ENCODE data around the gene TYROBP.
"Not testable (repeated sequence)": the region's sequence is repeated elsewhere in the genome, so short reads cannot be mapped to it uniquely, and the experiment has no call there.

The TYROBP gene

DNA sequence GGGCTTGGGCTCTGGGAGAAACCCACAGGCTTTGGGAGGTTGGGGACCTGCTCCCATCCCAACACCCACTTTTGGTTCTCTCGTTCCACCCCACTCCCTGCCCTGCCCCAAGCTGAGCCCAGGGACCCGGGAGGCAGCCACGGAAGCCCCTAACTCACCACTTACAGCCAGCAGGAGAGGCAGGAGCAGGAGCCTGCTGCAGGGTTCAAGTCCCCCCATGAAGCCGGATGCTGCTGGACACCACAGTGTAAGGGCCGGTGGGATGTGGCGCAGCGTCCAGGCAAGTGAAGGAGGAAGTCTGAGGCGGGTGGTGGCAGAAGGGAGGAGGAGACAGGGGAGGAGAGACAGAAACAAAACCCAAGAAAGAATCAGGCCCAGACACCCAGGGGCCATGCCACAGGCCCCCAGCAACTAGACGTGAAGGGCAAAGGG, at the start of gene TYROBP:
Gene TYROBP, minus strand, starts transcription at position 286 of the 432 bp plus-strand sequence. Its CDS starts 67 bp downstream, at position 219.
- H3K9ac ChIP-seq (ENCODE audit: low read length): peak within 1 kb of the TSS; percentile 25
- H3K4me3 ChIP-seq (ENCODE audit: low read length): no peak within 1 kb of the TSS
- no peaks in the 10 kb centered on the region for H3K36me3 ChIP-seq (ENCODE audit: control insufficient read depth, insufficient read depth, low read length, severe bottlenecking)
- H3K4me1 ChIP-seq (ENCODE audit: control insufficient read depth, insufficient read depth, low read length): peaks cover 15% of the 10 kb centered on the region
- no peak for DNase-seq (ENCODE audit: low read depth)
- no peaks in the 10 kb centered on the region for H3K27me3 ChIP-seq (replicated peaks; ENCODE audit: control insufficient read depth, insufficient read depth, low read length)
- H3K9me3 ChIP-seq (ENCODE audit: control insufficient read depth, low read length): no peaks in the 10 kb centered on the region

- peaks cover 44% of the 10 kb centered on the region for H3K27me3 ChIP-seq (replicated peaks; ENCODE audit: control insufficient read depth, insufficient read depth, low read length)
- H3K4me1 ChIP-seq (ENCODE audit: control insufficient read depth, insufficient read depth, low read length); DNase-seq (ENCODE audit: low read depth); H3K9ac ChIP-seq (ENCODE audit: low read length); H3K9me3 ChIP-seq (ENCODE audit: control insufficient read depth, low read length); H3K4me3 ChIP-seq (ENCODE audit: low read length); H3K36me3 ChIP-seq (ENCODE audit: control insufficient read depth, insufficient read depth, low read length, severe bottlenecking): not testable (repeated sequence)
These were observed 49.3 kb upstream of the TYROBP start for GRCh38 chr19:35957411-35957810.

GRCh38 chr19:35955881-35956634, 48.0 kb upstream of the TYROBP start:
- H3K36me3 ChIP-seq (ENCODE audit: control insufficient read depth, insufficient read depth, low read length, severe bottlenecking): no peaks in the 10 kb centered on the region
- peaks cover 5% of the 10 kb centered on the region for H3K4me1 ChIP-seq (ENCODE audit: control insufficient read depth, insufficient read depth, low read length)
- H3K4me3 ChIP-seq (ENCODE audit: low read length): no peak overlapping the region
- DNase-seq (ENCODE audit: low read depth): no peak
- no peak overlapping the region for H3K9ac ChIP-seq (ENCODE audit: low read length)
- H3K9me3 ChIP-seq (ENCODE audit: control insufficient read depth, low read length): no peaks in the 10 kb centered on the region
- H3K27me3 ChIP-seq (replicated peaks; ENCODE audit: control insufficient read depth, insufficient read depth, low read length): peaks cover 44% of the 10 kb centered on the region

- no peaks in the 10 kb centered on the region for H3K36me3 ChIP-seq (ENCODE audit: control insufficient read depth, insufficient read depth, low read length, severe bottlenecking)
- H3K4me3 ChIP-seq (ENCODE audit: low read length): no peak overlapping the region
- H3K4me1 ChIP-seq (ENCODE audit: control insufficient read depth, insufficient read depth, low read length): no peaks in the 10 kb centered on the region
- H3K9ac ChIP-seq (ENCODE audit: low read length): no peak overlapping the region
- peaks cover 8% of the 10 kb centered on the region for H3K27me3 ChIP-seq (replicated peaks; ENCODE audit: control insufficient read depth, insufficient read depth, low read length)
- H3K9me3 ChIP-seq (ENCODE audit: control insufficient read depth, low read length): no peaks in the 10 kb centered on the region
- DNase-seq (ENCODE audit: low read depth): no peak
These were observed 41.0 kb upstream of the TYROBP start for GRCh38 chr19:35949131-35949530.

DNA sequence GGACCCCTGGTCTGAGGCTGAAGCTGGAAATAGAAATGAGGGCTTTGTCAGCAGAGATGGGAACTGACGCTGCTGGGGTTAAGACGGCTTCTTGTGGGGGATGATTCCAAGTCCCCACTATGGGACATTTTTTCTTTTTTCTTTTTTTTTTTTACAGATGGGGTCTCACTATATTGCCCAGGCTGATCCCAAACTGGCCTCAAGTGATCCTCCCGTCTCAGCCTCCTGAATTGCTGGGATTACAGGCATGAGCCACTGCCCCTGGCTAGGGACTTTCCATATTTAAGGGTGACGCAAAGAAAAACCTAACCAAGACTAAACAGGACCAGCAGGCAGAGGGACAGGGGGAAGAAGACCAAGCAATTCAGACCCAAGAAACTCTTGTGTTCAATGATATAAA, 38.1 kb upstream of the TYROBP start:
- Histone ChIP-seq H3K4me3 (ENCODE audit: low read length) (no peak overlapping the region), H3K4me1 (ENCODE audit: control insufficient read depth, insufficient read depth, low read length) (no peaks in the 10 kb centered on the region), H3K27me3 (replicated peaks; ENCODE audit: control insufficient read depth, insufficient read depth, low read length) (peaks cover 5% of the 10 kb centered on the region), H3K9ac (ENCODE audit: low read length) (no peak overlapping the region), H3K9me3 (ENCODE audit: control insufficient read depth, low read length) (no peaks in the 10 kb centered on the region), H3K36me3 (ENCODE audit: control insufficient read depth, insufficient read depth, low read length, severe bottlenecking) (no peaks in the 10 kb centered on the region)
- DNase-seq (ENCODE audit: low read depth): no peak

DNA sequence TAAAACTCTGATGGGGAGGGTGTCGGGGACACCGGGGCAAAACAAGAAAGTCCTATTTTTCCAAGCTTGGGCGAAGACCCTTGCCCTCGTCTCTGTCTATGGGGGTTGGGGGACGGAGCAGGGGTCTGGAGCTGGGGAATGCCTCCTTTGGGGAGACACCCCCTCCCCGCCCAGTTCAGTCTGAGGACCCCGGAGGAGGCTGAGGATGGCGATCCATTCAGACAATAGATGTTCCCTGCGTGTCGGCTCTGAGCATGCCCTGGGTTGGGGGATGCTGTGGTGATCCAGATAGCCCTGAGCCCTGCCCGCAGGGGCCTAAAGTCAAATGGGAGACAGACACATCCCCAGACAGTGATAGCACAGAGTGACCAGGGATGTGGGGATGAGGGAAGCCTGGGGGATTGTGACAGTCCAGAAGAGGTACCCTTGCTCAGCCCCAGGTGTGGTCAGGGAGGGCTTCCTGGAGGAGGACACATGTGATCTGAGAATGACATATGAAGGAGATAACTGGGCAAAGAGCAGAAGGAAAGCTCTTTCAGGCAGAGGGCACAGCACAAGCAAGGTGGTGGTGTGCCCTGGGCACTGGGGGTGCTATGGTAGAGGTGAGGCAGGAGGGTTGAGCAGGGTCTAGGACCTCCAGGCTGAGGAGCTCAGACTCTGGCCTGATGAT, 37.2 kb upstream of the TYROBP start:
- Histone ChIP-seq H3K9ac (ENCODE audit: low read length) (no peak overlapping the region), H3K36me3 (ENCODE audit: control insufficient read depth, insufficient read depth, low read length, severe bottlenecking) (no peaks in the 10 kb centered on the region), H3K27me3 (replicated peaks; ENCODE audit: control insufficient read depth, insufficient read depth, low read length) (no peaks in the 10 kb centered on the region), H3K9me3 (ENCODE audit: control insufficient read depth, low read length) (no peaks in the 10 kb centered on the region), H3K4me1 (ENCODE audit: control insufficient read depth, insufficient read depth, low read length) (no peaks in the 10 kb centered on the region), H3K4me3 (ENCODE audit: low read length) (no peak overlapping the region)
- no peak for DNase-seq (ENCODE audit: low read depth)

DNA sequence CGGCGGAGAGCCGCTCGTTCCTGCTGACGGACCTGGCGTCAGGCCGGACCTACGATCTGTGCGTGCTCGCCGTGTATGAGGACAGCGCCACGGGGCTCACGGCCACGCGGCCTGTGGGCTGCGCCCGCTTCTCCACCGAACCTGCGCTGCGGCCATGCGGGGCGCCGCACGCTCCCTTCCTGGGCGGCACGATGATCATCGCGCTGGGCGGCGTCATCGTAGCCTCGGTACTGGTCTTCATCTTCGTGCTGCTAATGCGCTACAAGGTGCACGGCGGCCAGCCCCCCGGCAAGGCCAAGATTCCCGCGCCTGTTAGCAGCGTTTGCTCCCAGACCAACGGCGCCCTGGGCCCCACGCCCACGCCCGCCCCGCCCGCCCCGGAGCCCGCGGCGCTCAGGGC, 36.5 kb upstream of the TYROBP start:
- Histone ChIP-seq H3K27me3 (replicated peaks; ENCODE audit: control insufficient read depth, insufficient read depth, low read length) (no peaks in the 10 kb centered on the region), H3K4me3 (ENCODE audit: low read length) (no peak overlapping the region), H3K9ac (ENCODE audit: low read length) (no peak overlapping the region), H3K36me3 (ENCODE audit: control insufficient read depth, insufficient read depth, low read length, severe bottlenecking) (no peaks in the 10 kb centered on the region), H3K9me3 (ENCODE audit: control insufficient read depth, low read length) (no peaks in the 10 kb centered on the region), H3K4me1 (ENCODE audit: control insufficient read depth, insufficient read depth, low read length) (no peaks in the 10 kb centered on the region)
- no peak for DNase-seq (ENCODE audit: low read depth)

DNA sequence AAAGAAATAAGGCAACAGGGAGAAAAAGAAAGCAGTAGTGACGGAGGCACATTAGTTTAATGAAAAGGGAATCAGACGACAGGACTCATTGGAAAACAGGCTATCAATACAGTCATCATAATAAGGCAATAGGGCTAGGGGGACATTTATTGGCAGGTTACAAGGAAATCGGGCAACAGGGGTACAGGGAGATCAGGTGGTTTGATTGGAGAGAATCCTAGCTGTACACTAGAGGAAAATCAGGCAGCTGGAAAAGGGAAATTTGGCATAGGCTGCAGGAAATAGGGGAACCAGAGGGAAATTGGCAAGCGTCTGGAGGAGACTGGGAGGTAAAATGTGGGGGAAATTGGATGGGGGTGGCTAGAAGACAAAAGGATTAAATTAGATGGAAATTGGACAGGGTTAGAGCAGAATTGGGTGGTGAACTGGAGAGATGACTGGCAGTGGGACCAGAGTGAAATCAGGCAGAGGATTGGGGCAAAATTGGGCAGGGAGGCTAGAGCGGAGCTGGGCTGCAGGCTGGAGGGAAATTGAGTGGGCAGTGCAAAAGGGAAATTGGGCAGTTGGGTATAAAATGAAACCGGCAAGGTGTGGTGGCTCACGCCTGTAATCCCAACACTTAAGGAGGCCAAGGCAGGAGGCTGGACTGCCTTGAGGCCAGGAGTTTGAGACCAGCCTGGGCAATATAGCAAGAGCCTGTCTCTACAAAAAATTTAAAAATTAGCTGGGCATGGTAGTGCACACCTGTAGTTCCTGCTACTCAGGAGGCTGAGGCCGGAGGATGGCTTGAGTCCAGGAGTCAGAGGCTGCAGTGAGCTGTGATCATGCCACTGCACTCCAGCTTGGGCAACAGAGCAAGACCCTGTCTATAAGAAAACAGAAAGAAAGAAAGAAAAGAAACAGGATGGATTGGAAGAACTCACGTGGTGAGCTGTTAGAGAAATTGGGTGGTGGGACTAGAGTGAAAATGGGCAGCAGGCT, 35.5 kb upstream of the TYROBP start:
- H3K9ac ChIP-seq (ENCODE audit: low read length): no peak overlapping the region
- H3K9me3 ChIP-seq (ENCODE audit: control insufficient read depth, low read length): no peaks in the 10 kb centered on the region
- no peaks in the 10 kb centered on the region for H3K27me3 ChIP-seq (replicated peaks; ENCODE audit: control insufficient read depth, insufficient read depth, low read length)
- no peak for DNase-seq (ENCODE audit: low read depth)
- no peaks in the 10 kb centered on the region for H3K4me1 ChIP-seq (ENCODE audit: control insufficient read depth, insufficient read depth, low read length)
- no peaks in the 10 kb centered on the region for H3K36me3 ChIP-seq (ENCODE audit: control insufficient read depth, insufficient read depth, low read length, severe bottlenecking)
- H3K4me3 ChIP-seq (ENCODE audit: low read length): no peak overlapping the region

GRCh38 chr19:35942235-35942634, 34.1 kb upstream of the TYROBP start:
- H3K9ac ChIP-seq (ENCODE audit: low read length): no peak overlapping the region
- H3K4me3 ChIP-seq (ENCODE audit: low read length): no peak overlapping the region
- no peaks in the 10 kb centered on the region for H3K9me3 ChIP-seq (ENCODE audit: control insufficient read depth, low read length)
- H3K4me1 ChIP-seq (ENCODE audit: control insufficient read depth, insufficient read depth, low read length): peaks cover 12% of the 10 kb centered on the region
- no peak for DNase-seq (ENCODE audit: low read depth)
- no peaks in the 10 kb centered on the region for H3K27me3 ChIP-seq (replicated peaks; ENCODE audit: control insufficient read depth, insufficient read depth, low read length)
- no peaks in the 10 kb centered on the region for H3K36me3 ChIP-seq (ENCODE audit: control insufficient read depth, insufficient read depth, low read length, severe bottlenecking)

- no peak for DNase-seq (ENCODE audit: low read depth)
- Histone ChIP-seq H3K9ac (ENCODE audit: low read length) (no peak overlapping the region), H3K4me1 (ENCODE audit: control insufficient read depth, insufficient read depth, low read length) (peaks cover 21% of the 10 kb centered on the region), H3K27me3 (replicated peaks; ENCODE audit: control insufficient read depth, insufficient read depth, low read length) (no peaks in the 10 kb centered on the region), H3K36me3 (ENCODE audit: control insufficient read depth, insufficient read depth, low read length, severe bottlenecking) (no peaks in the 10 kb centered on the region), H3K9me3 (ENCODE audit: control insufficient read depth, low read length) (no peaks in the 10 kb centered on the region), H3K4me3 (ENCODE audit: low read length) (no peak overlapping the region)
These were observed 32.7 kb upstream of the TYROBP start for GRCh38 chr19:35940839-35941238.
